Stimulated activated naive CD8-positive, alpha-beta T cell treated with anti-CD3 and anti-CD28 coated beads, Interleukin-15, amount 100 ng/mL, for 72 hours (primary cell): Measurements from ENCODE around the gene GGA1.

Experiments
- ATAC-seq: fragments of 150-1000 bp; cut with Tn5 transposase; 2 replicates; pipeline ENCODE4 v1.10.0; 2021; ENCODE audit warnings: mild to moderate bottlenecking, moderate library complexity
- DNase-seq, 2 donors: peaks; one replicate each; pipeline ENCODE4 v3.0.0; 2021 to 2022
- H3K27ac Mint-ChIP-seq, 2 donors: one replicate each; pipeline ENCODE4 v1.8.0; 2022; ENCODE audit warnings: mild to moderate bottlenecking in 2 of 2, mixed read lengths in 2 of 2, moderate library complexity in 2 of 2
- H3K27me3 Mint-ChIP-seq: one replicate; pipeline ENCODE4 v1.8.0; 2022; ENCODE audit warnings: mixed read lengths
- H3K4me1 Mint-ChIP-seq: one replicate; pipeline ENCODE4 v1.8.0; 2022; ENCODE audit warnings: mild to moderate bottlenecking, mixed read lengths
- H3K4me3 Mint-ChIP-seq, 2 donors: one replicate each; pipeline ENCODE4 v1.8.0; 2022; ENCODE audit warnings: mild to moderate bottlenecking in 2 of 2, mixed read lengths in 2 of 2, moderate library complexity in 1 of 2
- H3K9me3 Mint-ChIP-seq, 2 donors: one replicate each; pipeline ENCODE4 v1.8.0; 2022; ENCODE audit warnings: mixed read lengths in 2 of 2

GGA1 gene, protein sequence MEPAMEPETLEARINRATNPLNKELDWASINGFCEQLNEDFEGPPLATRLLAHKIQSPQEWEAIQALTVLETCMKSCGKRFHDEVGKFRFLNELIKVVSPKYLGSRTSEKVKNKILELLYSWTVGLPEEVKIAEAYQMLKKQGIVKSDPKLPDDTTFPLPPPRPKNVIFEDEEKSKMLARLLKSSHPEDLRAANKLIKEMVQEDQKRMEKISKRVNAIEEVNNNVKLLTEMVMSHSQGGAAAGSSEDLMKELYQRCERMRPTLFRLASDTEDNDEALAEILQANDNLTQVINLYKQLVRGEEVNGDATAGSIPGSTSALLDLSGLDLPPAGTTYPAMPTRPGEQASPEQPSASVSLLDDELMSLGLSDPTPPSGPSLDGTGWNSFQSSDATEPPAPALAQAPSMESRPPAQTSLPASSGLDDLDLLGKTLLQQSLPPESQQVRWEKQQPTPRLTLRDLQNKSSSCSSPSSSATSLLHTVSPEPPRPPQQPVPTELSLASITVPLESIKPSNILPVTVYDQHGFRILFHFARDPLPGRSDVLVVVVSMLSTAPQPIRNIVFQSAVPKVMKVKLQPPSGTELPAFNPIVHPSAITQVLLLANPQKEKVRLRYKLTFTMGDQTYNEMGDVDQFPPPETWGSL

DNA sequence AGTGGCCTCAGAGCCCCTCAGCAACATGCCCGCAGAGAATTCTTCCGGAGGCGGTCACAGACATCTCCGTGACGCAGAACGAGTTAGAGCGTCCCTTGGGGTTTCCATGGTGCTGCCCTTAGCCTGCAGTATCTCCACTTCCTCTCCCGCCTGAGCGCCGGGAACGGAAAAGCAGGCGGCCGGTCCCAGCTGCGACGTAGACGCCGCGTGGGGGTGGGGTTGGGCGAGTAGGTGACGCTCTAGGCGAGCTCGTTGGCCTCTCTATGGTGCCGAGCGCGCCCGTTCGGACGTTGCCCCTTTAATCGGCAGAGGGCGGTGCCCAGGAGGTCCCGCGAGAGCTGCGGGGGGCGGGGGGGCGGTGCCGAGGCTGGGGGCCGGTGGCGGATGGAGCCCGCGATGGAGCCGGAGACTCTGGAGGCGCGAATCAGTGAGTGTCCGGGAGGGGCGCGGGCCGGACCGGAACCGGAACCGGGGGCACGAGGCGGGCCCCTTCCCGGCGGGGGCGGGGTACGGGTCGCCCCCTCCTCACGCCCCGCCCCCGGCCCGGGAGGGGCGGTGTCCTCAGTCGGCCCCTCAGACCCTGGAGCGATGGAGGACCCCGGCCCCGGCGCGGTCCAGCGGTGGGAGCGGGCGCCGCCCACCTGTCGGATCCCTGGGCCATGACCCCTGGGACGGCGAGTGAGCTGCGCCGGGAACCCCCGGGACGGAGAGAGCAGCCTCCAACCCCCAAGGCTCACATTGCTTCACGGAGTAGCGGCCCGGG, at the start of gene GGA1:
Gene GGA1, plus strand, starts transcription at position 358 of the 763 bp plus-strand sequence. Its CDS starts 27 bp downstream, at position 385.
- H3K27ac Mint-ChIP-seq: peak within 1 kb of the TSS; percentile 96

DNA sequence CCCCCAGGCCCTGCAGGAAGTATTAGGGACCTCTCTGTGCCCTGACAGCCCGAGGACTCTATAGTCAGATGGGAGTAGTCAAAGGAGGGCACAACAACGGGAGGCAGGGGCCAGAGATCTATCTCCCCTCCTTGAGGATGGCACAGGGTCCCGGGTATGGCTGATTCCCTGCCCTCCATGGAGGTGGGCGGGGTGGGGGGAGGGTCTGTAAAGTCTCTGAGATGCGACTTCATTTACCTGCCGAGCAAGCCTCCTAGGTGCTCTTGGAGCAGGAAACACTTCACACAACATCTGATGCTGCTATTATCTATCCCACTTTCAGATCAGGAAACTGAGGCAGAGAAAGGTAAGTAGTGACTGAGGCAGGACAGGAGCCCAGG, 49.1 kb upstream of the GGA1 start:
- Mint-ChIP-seq H3K9me3 (no peaks in the 10 kb centered on the region), H3K27me3 (peaks cover 91% of the 10 kb centered on the region), H3K4me1 (peaks cover 22% of the 10 kb centered on the region), H3K4me3 (peak overlapping the region; percentile 22 to 46), H3K27ac (no peak overlapping the region)
- ATAC-seq (no peak), DNase-seq (no peak)

More for the DNA sequence above, at the start of gene GGA1:
- H3K4me1 Mint-ChIP-seq: peaks cover 74% of the 10 kb centered on the region
- DNase-seq: peak; percentile 94 to 99
- peak within 1 kb of the TSS; percentile 88 to 99 for H3K4me3 Mint-ChIP-seq
- no peaks in the 10 kb centered on the region for H3K27me3 Mint-ChIP-seq
- H3K9me3 Mint-ChIP-seq: no peaks in the 10 kb centered on the region
- peak; percentile 90 for ATAC-seq

DNA sequence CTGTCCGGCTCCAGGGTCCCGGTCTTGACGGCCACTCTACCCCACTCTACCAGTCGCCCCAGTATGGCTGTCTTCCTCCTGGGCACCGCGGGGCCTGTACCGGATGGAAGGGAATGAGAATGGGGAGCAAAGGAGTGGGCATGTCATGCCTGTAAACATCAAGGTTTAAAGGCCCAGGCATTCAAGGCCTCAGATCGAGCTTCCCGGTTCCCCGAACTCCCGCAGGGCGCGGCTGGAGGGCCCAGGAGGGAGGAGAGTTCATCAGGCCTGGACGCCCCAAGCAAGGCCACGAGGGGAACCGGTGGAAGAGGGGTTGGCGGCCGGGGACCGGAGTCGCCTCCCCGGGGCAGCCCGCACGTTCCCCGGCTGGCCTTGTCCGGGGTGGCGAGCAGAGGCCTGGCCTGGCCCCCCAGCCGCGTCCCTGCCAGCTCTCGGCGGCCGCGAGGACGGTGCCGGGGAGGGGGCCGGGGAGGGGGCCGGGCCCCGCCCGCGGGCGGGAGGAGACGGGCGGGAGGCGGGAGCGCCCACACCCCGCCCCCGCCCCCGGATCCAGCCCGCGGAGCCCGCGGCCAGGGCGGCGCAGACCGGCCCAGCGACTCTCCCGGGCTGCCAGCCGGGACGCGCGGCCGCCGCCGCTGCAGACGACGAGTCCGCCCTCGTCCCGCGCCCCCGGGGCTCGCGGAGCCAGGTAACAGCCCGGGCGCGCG, 48.6 kb upstream of the GGA1 start, which contains the start of gene CDC42EP1:
Gene CDC42EP1, plus strand, starts transcription at position 580 of the 707 bp plus-strand sequence. CDS start 5,870 bp downstream, outside the sequence.
- ATAC-seq: peak; percentile 23
- Mint-ChIP-seq H3K9me3 (no peaks in the 10 kb centered on the region), H3K27ac (peak within 1 kb of the TSS; percentile 72 to 92), H3K27me3 (peaks cover 95% of the 10 kb centered on the region), H3K4me3 (peak within 1 kb of the TSS; percentile 81 to 88), H3K4me1 (peaks cover 22% of the 10 kb centered on the region)
- DNase-seq: no peak

DNA sequence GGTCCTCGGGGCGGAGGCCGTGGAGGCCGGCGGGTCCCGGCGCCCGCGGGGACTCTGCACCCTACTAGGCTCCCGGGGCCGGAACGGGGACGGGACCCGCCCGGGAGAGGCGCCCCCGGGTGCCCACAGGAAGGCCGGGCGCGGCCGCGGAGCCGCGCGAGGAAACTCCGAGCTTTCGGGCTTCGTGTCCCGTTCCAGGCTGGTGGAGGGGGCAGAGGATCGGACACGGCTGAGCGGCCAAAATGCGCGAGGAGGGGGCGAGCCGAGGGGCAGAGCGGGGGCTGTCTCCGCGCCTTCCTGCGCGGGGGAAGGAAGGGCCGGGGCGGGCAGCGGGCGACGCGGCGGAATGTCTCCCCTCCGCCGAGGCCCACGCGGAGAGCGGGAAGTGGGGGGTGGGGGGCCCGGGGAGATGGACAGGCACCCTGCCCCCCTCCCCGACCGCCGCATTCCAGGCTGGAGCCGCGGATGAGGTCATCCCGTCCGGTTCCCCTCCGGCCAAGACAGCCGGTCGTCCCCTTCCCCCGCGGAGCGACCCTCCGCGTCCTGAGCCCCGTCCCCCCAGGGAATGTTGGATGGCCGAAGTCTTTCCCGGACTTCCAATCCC, 47.9 kb upstream of the GGA1 start:
- H3K4me3 Mint-ChIP-seq: peak overlapping the region; percentile 81 to 88
- peaks cover 93% of the 10 kb centered on the region for H3K27me3 Mint-ChIP-seq
- H3K9me3 Mint-ChIP-seq: no peaks in the 10 kb centered on the region
- peaks cover 27% of the 10 kb centered on the region for H3K4me1 Mint-ChIP-seq
- DNase-seq (no peak), ATAC-seq (peak; percentile 10)
- no peak overlapping the region for H3K27ac Mint-ChIP-seq

DNA sequence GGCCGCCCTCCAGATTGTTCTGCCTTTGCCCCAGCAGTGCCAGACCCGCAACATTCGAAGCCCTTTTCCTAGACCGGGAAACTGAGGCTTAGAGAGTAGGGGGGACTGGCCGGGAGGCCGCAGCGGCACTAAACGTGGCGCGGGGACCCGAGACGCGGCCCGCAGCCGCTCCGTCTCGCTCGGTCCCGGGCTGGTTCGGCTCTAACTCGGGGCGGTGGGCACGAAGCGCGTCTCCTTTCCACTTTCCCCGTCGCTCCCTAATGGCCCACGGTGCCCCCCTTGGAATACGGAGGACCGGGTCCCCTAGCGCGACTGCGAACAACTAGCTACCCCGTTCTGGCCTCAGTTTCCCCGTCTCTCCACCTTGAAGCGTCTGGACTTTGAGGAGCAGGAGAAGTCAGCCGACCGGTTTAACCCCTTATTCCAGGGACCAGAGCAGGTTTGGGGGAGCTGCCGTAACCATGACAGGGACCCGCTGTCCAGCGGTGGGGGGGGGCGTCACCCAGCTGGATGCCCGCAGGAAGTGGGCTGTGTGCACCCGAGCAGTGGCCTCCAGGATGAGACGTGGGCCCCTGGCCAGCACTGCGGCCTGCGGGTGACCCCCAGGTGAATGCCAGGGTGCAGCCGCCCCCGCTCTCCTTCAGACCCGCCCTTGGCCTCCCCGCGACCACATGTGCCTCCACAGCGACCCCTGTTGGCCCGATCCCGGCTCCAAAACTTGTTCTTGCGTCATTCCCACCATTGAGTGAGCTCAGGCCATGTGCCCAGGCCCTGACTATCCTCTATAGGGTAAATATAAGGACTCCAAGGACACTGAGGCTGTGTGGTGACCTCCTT, 47.2 kb upstream of the GGA1 start:
- ATAC-seq (peak; percentile 77), DNase-seq (peak; percentile 85 to 92)
- Mint-ChIP-seq H3K4me3 (peak overlapping the region; percentile 74 to 88), H3K27ac (peak overlapping the region; percentile 89 to 92), H3K9me3 (no peaks in the 10 kb centered on the region), H3K4me1 (peaks cover 35% of the 10 kb centered on the region), H3K27me3 (peaks cover 91% of the 10 kb centered on the region)

DNA sequence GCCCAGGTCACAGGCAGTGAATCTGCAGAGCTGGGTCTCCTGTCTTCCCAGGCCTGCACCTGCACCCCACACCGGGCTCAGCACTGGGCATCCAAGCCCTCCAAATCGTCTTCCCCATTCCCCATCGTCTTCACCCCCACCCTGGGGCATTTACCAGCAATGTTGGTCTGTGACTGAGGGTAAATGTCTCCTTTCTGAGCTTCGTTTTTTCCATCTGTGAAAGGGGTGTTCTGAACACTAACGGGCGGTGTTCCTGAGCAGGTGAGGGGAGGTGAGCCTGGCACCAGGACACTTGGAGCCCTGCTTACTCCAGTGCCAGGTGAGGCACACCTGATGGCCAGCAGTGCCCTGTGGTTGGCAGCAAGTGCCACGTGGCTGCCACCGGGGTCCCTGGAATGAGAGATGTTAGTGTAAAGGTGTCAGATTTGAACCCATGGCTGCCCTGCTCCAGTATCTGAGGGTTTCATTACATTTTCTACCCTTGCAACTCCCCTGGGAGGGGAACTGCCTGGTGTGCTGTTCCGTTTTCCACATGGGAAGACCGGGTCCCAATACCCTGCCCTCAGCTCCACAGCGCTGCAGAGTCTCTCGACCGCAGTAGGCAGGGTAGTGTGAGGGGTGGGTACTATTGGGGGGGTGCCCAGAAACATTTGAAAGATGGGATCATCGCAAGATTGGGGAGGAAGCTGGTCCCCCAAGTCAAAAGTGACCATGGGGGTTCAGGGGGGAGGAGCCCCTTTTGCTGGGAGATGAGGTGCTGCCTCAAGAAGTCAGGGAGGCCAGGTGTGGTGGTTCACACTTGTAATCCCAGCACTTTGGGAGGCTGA, 46.4 kb upstream of the GGA1 start:
- Mint-ChIP-seq H3K27ac (peak overlapping the region; percentile 84 to 89), H3K4me3 (peak overlapping the region; percentile 74 to 88), H3K9me3 (no peaks in the 10 kb centered on the region), H3K4me1 (peaks cover 43% of the 10 kb centered on the region), H3K27me3 (peaks cover 83% of the 10 kb centered on the region)
- DNase-seq (no peak), ATAC-seq (no peak)

DNA sequence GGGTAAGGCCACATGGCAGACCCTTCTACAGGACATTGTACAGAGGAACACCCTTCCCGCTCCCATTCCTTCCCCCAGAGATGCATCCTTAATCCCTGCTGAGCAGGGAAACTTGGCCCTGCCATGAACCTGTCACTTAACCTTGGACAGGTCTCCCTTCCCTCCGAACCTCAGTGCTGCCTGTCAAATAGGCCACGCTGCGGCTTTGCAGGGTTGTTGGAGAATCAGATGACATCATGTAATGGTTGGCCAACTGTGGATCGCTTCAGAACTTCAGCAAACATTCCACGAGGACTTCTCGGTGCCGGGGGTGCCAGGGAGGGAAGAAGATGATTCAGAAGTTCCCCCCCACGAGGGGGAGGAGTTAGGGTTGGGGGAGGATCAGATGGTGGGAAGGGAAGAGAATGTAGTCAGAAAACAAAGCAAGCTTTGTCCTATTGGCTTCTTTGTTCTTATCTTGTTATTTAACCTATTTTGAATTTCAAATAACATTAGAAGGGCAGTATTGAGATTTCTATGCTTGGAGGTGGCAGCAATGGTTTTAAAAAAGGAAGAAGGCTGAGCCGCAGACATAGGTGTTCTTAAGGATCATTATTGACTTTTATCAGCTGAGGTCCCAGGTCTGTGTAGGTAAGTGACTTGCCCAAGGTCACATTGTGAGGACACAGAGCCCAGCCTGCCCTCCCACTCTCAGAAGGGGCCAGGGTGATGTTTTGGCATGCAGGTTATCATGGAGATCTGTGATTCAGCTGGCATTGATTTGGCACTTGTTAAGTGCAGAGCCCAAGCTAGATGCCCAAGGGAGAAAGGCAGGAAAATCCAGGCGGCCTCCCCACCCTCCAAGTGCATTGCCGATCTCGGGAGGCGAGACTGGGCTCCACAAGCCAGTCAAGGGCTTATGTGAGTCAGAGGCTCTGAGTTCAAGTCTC, 45.2 kb upstream of the GGA1 start:
- peaks cover 71% of the 10 kb centered on the region for H3K27me3 Mint-ChIP-seq
- ATAC-seq (no peak), DNase-seq (no peak)
- peaks cover 47% of the 10 kb centered on the region for H3K4me1 Mint-ChIP-seq
- H3K9me3 Mint-ChIP-seq: no peaks in the 10 kb centered on the region
- H3K4me3 Mint-ChIP-seq: no peak overlapping the region
- H3K27ac Mint-ChIP-seq: no peak overlapping the region

DNA sequence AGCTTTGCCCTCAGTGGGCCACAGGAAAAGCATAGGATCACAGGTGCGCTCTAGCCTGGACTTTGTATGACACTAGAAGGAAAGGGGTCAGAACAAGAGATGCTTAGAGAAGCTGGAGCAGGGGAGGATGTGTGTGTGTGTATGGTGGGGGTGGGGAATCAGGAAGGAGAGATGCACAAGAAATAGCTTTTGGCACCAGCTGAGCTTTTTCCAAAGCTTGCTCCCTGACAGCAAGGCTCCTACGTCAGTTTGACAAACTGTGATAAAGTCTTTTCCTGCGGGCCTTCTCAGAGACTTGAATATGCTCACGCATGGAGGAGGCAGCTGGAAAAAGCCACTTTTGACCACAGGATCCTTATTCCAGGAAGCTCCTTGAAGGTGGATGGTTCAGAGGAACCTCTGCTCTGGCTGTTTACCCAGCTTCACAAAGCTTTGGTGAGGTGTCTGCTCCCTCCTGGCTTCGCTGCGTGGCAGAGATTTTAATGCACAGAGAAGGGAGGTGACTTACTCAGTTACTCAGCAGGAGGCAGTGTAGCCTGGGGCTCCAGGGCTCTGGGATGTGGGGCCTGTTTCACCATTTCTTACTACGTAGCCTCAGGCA, 44.4 kb upstream of the GGA1 start:
- Mint-ChIP-seq H3K4me3 (no peak overlapping the region), H3K27ac (no peak overlapping the region), H3K27me3 (peaks cover 64% of the 10 kb centered on the region), H3K9me3 (no peaks in the 10 kb centered on the region), H3K4me1 (peaks cover 47% of the 10 kb centered on the region)
- ATAC-seq (no peak), DNase-seq (no peak)

DNA sequence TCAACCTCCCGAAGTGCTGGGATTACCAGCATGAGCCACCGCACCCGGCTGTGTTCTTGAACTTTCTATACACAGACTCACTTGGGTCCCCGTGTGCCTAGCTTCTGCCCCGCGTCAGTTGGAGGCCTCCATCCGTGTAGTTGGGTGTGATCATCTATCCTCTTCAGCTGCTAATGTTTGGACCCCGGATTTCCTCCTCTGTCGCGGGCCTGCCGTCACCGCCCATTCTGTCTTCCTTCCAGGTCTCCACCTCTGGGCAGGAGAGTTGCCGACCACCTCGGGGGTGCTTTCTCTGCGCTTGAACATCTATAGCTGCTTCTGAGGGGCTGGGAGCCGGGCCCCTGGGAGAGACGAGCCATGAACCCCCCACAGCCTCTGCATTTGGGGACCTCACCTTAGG, 42.8 kb upstream of the GGA1 start:
- ATAC-seq (no peak), DNase-seq (no peak)
- Mint-ChIP-seq H3K9me3 (no peaks in the 10 kb centered on the region), H3K27ac (no peak overlapping the region), H3K4me1 (peaks cover 47% of the 10 kb centered on the region), H3K27me3 (peaks cover 52% of the 10 kb centered on the region), H3K4me3 (peak overlapping the region; percentile 77 to 82)

DNA sequence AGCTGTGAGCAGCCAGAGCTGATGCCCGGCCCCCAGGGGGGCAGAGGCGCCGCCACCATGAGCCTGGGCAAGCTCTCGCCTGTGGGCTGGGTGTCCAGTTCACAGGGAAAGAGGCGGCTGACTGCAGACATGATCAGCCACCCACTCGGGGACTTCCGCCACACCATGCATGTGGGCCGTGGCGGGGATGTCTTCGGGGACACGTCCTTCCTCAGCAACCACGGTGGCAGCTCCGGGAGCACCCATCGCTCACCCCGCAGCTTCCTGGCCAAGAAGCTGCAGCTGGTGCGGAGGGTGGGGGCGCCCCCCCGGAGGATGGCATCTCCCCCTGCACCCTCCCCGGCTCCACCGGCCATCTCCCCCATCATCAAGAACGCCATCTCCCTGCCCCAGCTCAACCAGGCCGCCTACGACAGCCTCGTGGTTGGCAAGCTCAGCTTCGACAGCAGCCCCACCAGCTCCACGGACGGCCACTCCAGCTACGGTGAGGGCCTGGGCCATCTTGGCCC, 42.3 kb upstream of the GGA1 start:
- ATAC-seq (peak; percentile 63), DNase-seq (peak; percentile 49 to 67)
- Mint-ChIP-seq H3K9me3 (no peaks in the 10 kb centered on the region), H3K27ac (peak overlapping the region; percentile 86 to 97), H3K27me3 (peaks cover 47% of the 10 kb centered on the region), H3K4me1 (peaks cover 43% of the 10 kb centered on the region), H3K4me3 (peak overlapping the region; percentile 77 to 82)

DNA sequence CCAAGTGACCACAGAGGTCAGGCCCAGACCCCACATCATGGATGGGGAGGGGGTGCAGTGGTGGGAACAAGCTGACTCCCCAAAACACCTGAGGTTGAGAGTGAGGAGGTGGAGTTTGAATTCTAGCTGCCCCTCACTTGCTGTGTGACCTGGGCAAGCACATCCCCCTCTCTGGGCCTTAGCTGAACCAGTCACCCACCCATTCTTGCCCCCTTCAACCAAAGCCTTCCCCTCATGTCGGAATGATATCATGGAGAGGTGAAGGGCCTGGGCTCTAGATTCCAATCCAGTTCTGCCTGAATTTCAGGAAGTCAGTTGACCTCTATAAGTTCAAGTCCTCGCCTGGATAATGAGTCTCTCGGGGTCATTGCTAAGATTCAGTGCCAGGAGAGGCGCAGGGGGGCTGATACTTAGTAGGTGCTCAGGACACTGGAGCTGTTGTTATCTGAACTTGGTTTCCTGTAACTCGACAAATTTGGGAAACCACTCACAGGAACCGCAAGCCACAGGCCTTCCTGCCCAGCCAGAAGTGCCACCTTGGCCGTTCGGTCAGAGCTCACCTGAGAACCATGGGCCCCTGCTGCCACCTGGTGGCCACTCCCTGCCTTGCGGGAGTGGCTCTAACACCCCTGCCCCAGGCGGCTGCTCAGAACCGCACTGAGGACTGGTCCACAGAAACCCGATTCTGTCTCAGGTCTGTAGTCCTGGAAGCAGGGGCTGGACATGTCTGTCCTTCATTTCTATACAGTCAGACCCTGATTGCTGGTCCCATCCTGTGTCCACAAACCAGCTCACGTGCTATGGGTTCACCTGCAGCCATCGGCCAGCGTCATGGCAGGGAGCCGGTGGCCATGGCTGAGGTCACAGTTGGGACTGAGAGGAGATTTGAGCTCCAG, 41.5 kb upstream of the GGA1 start:
- H3K27ac Mint-ChIP-seq: peak overlapping the region; percentile 86 to 97
- peak overlapping the region; percentile 77 to 82 for H3K4me3 Mint-ChIP-seq
- DNase-seq: peak; percentile 91 to 94
- H3K27me3 Mint-ChIP-seq: peaks cover 39% of the 10 kb centered on the region
- ATAC-seq: peak; percentile 89
- no peaks in the 10 kb centered on the region for H3K9me3 Mint-ChIP-seq
- peaks cover 35% of the 10 kb centered on the region for H3K4me1 Mint-ChIP-seq
